SK-N-SH treated with all-trans-retinoic acid at 6 μM for 48 hours (cell line): ENCODE measurements around the gene PTCHD1.

Experiments used
- CSDC2 ChIP-seq: fragments of 250-450 bp; sonication (Bioruptor Pico); IDR thresholded peaks from 2 replicates; pipeline ENCODE4 v1.5.0; 2020; ENCODE audit warnings: mild to moderate bottlenecking, moderate library complexity
- ISL1 ChIP-seq: fragments of 250-450 bp; sonication (Bioruptor Pico); IDR thresholded peaks from 2 replicates; pipeline ENCODE4 v2.1.2; 2022; ENCODE audit warnings: mild to moderate bottlenecking, moderate library complexity
- PATZ1 ChIP-seq: fragments of 250-450 bp; sonication (Bioruptor Pico); IDR thresholded peaks from 2 replicates; pipeline ENCODE4 v1.8.0; 2020; ENCODE audit warnings: mild to moderate bottlenecking, moderate library complexity, borderline replicate concordance
- PPARA ChIP-seq: fragments of 250-450 bp; sonication (Bioruptor Pico); IDR thresholded peaks from 2 replicates; pipeline ENCODE4 v1.5.0; 2020; ENCODE audit warnings: mild to moderate bottlenecking, borderline replicate concordance
- TCF4 ChIP-seq: fragments of 250-450 bp; sonication (Bioruptor Pico); IDR thresholded peaks from 2 replicates; pipeline ENCODE4 v1.8.0; 2021; ENCODE audit warnings: mild to moderate bottlenecking, moderate library complexity, borderline replicate concordance

DNA sequence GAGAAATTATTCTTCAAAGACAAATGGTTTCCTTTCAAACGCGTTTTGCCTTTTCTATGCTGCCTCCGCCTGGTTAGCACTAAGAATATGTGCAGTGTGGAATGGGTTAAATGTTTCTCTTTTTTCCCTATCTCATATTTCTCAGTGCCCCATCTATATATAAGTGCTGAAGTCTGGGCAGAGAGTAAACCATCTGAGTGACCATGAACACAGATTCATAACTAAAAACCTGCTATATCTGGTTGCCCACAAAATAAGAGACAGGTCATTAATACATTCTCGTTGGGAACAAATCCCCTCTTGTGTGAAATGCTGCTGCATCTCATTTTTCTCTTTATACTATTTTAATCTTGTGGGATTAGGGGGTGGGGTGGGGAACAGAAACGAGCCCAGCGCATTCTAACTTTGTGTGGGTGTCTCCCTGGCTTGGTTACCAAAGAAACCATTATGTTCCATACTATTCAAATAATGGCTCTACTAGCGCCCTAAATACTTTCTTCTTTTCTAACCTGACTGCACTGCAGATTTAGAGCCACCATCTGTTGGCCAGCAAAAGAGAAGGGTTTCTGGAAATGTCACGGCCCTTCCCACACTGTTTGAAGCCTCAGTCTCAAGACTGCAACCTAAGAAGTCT lies 42.2 kb upstream of the PTCHD1 start:
- TF ChIP-seq PATZ1 (no peak), CSDC2 (CRISPR knock-in tag) (no peak), PPARA (CRISPR knock-in tag) (no peak), ISL1 (CRISPR knock-in tag) (no peak), TCF4 (CRISPR knock-in tag) (no peak)
